Gastroesophageal sphincter (tissue), 4 donors: ENCODE measurements around the gene CDKN2B. TPM values are rescaled to one million over a fixed set of nuclear protein-coding genes. Genes with fewer than 3 reads are reported as not detected.
A peak's percentile ranks its signal among the peaks of the same experiment; 100 is the strongest.

Source experiments
- ATAC-seq: fragments of 150-250 bp; one replicate; pipeline ENCODE4 v1.9.1; 2016; ENCODE audit warnings: mild to moderate bottlenecking, moderate library complexity
- H3K27ac ChIP-seq, 4 donors: fragments of 200-600 bp; sonication (generic) in 3 of 4; 1 replicate in 3 of 4; 2 replicates in 1 of 4; pipeline ENCODE4 v1.5.1; 2016 to 2019
- H3K27me3 ChIP-seq: fragments of 200-600 bp; sonication (generic); one replicate; pipeline ENCODE4 v1.5.1; 2019
- H3K36me3 ChIP-seq, 2 donors: fragments of 200-600 bp; sonication (generic); one replicate each; pipeline ENCODE4 v1.5.1; 2019; ENCODE audit warnings: control low read depth in 1 of 2
- H3K4me1 ChIP-seq, 3 donors: fragments of 200-600 bp; sonication (generic); 1 replicate in 2 of 3; 2 replicates in 1 of 3; pipeline ENCODE4 v1.5.1; 2016 to 2019; ENCODE audit warnings: control low read depth in 2 of 3
- H3K4me3 ChIP-seq, 2 donors: fragments of 200-600 bp; sonication (generic); one replicate each; pipeline ENCODE4 v1.5.1; 2019; ENCODE audit warnings: mild to moderate bottlenecking in 1 of 2, moderate library complexity in 1 of 2
- H3K9me3 ChIP-seq, 3 donors: fragments of 200-600 bp; sonication (generic); one replicate each; pipeline ENCODE4 v1.5.1; 2017 to 2019; ENCODE audit warnings: control low read depth in 2 of 3
- CTCF ChIP-seq, 4 experiments: fragments of 200-600 bp in 2 of 4; fragments of 450-650 bp in 2 of 4; sonication (generic) in 1 of 4; IDR thresholded peaks; one replicate each; pipeline ENCODE4 v1.5.1; 2017 to 2019; ENCODE audit warnings: antibody characterized with exemption in 4 of 4, mild to moderate bottlenecking in 2 of 4, moderate library complexity in 2 of 4
- EP300 ChIP-seq: sonication (generic); formaldehyde crosslinking; IDR thresholded peaks from one replicate; pipeline ENCODE4 v1.6.1; 2017; ENCODE audit warnings: antibody characterized with exemption, mild to moderate bottlenecking
- POLR2A ChIP-seq, 2 donors: fragments of 450-650 bp; IDR thresholded peaks; one replicate each; pipeline ENCODE4 v1.6.1; 2017; ENCODE audit warnings: antibody characterized with exemption in 2 of 2, mild to moderate bottlenecking in 2 of 2, moderate library complexity in 1 of 2
- POLR2AphosphoS5 ChIP-seq: sonication (generic); formaldehyde crosslinking; IDR thresholded peaks from one replicate; pipeline ENCODE4 v1.6.1; 2017; ENCODE audit warnings: antibody characterized with exemption
- WGBS, 2 donors: methylation state at CpG; one replicate each; pipeline ENCODE4 v1.1.5; 2018; ENCODE audit warnings: low coverage in 1 of 2; 5-methylcytosine and 5-hydroxymethylcytosine counted together
- total RNA-seq, 4 donors: library from RNA; depleted of rRNA; stranded (reverse); fragments of >200 nt; gene quantifications; one replicate each; pipeline ENCODE4 v1.1.0, GENCODE V29; 2016

CDKN2B gene
- total RNA-seq, 4 donors from 2014 or later = 6.2 to 21.6 (median 9.3) TPM

DNA sequence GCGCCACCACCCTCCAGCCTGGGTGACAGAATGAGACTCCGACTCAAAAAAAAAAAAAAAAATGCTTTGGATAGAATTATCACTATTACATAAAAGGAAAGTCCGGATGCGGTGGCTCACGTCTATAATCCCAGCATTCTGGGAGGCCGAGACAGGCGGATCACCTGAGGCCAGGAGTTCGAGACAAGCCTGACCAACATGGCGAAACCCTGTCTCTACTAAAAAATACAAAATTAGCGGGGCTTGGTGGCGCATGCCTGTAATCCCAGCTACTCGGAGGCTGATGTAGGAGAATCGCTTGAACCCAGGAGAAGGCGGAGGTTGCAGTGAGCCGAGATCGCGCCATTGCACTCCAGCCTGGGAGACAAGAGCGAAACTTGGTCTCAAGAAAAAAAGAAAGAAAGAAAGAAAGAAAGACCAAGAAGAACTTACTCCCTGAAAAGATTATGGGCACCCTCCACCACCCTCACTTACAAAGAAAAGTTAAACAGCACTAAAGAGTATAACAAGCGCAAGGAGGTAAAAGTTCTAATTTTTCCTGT, 32.7 kb downstream of the CDKN2B start:
- Histone ChIP-seq H3K4me1 (peaks cover 5 to 16% (median 12%) of the 10 kb centered on the region in 3 donors), H3K27me3 (peaks cover 98% of the 10 kb centered on the region), H3K36me3 (no peaks in the 10 kb centered on the region), H3K27ac (no peak overlapping the region), H3K9me3 (no peaks in the 10 kb centered on the region), H3K4me3 (no peak overlapping the region)
- TF ChIP-seq POLR2AphosphoS5 (no peak), EP300 (no peak), POLR2A (IDR thresholded peaks at IDR 0.05) (no peak), CTCF (IDR thresholded peaks at IDR 0.05) (no peak)
- no peak for ATAC-seq
- 18 to 20% methylated on average over 4 to 19 of the region's 19 CpGs for WGBS, 2 donors

- Histone ChIP-seq H3K4me1 (peaks cover 5 to 30% (median 15%) of the 10 kb centered on the region in 3 donors), H3K4me3 (peak overlapping the region in 1 of 2 donors; percentile 49), H3K9me3 (no peaks in the 10 kb centered on the region), H3K27me3 (peaks cover 100% of the 10 kb centered on the region), H3K27ac (no peak overlapping the region), H3K36me3 (no peaks in the 10 kb centered on the region)
- peak; percentile 39 for ATAC-seq
- WGBS, 2 donors = 0% methylated on average over 3 of the region's 51 CpGs; no CpG with 5 or more reads in 1 of the 2 donors
- no peak for TF ChIP-seq EP300
- no peak for TF ChIP-seq CTCF (IDR thresholded peaks at IDR 0.05)
- no peak for TF ChIP-seq POLR2A (IDR thresholded peaks at IDR 0.05)
- no peak for TF ChIP-seq POLR2AphosphoS5
These were observed 34.2 kb downstream of the CDKN2B start for GRCh38 chr9:21974722-21975409.

DNA sequence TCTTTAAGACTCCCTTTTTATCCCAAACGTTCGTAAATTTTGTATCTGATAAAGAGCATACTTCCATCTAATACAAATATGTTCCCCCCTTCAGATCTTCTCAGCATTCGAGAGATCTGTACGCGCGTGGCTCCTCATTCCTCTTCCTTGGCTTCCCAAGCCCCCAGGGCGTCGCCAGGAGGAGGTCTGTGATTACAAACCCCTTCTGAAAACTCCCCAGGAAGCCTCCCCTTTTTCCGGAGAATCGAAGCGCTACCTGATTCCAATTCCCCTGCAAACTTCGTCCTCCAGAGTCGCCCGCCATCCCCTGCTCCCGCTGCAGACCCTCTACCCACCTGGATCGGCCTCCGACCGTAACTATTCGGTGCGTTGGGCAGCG, 34.8 kb downstream of the CDKN2B start:
- WGBS, 2 donors = 0 to 6% methylated on average over 8 to 17 of the region's 21 CpGs
- no peak overlapping the region for H3K27ac ChIP-seq
- H3K4me1 ChIP-seq = peaks cover 5 to 35% (median 15%) of the 10 kb centered on the region in 3 donors
- peak overlapping the region in 1 of 2 donors; percentile 49 for H3K4me3 ChIP-seq
- H3K36me3 ChIP-seq = no peaks in the 10 kb centered on the region
- TF ChIP-seq CTCF (IDR thresholded peaks at IDR 0.05) (no peak), POLR2AphosphoS5 (no peak), POLR2A (IDR thresholded peaks at IDR 0.05) (no peak), EP300 (no peak)
- ATAC-seq = no peak
- H3K27me3 ChIP-seq = peaks cover 100% of the 10 kb centered on the region
- no peaks in the 10 kb centered on the region for H3K9me3 ChIP-seq

DNA sequence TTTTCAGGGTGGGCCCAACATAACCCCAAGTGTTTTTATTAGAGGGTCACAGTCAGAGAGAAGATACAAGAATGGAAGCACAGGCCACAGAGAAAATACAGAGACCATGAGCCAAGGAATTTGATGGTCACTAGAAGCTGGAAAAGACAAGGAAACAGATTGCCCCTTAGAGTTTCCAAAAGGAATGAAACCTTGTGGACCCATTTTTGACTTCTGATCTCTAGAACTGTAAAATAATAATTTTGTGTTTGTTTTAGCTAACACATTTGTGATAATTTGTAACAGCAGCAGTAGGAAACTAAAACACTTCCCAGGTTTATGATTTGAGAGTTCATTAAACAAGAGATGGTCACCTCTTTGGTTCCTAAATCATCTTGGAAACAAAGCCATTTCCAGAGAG, 36.7 kb downstream of the CDKN2B start:
- Histone ChIP-seq H3K9me3 (no peaks in the 10 kb centered on the region), H3K4me1 (peaks cover 5 to 52% (median 20%) of the 10 kb centered on the region in 3 donors), H3K36me3 (no peaks in the 10 kb centered on the region), H3K4me3 (no peak overlapping the region), H3K27ac (no peak overlapping the region), H3K27me3 (peaks cover 100% of the 10 kb centered on the region)
- TF ChIP-seq EP300 = no peak
- TF ChIP-seq CTCF (IDR thresholded peaks at IDR 0.05) = no peak
- TF ChIP-seq POLR2AphosphoS5 = no peak
- no peak for TF ChIP-seq POLR2A (IDR thresholded peaks at IDR 0.05)
- ATAC-seq = no peak
